Tibial nerve (tissue), 4 donors: Measurements from ENCODE around the gene SYCE3. TPM values are rescaled to one million over a fixed set of nuclear protein-coding genes. Genes with fewer than 3 reads are reported as not detected.

Source experiments
- DNase-seq, 2 donors: peaks; one replicate each; pipeline ENCODE4 v3.0.0-alpha.2; 2019; ENCODE audit warnings: low spot score in 2 of 2
- H3K27ac ChIP-seq, 4 donors: fragments of 200-600 bp; sonication (generic) in 3 of 4; one replicate each; pipeline ENCODE4 v1.5.1; 2017 to 2019; ENCODE audit warnings: mild to moderate bottlenecking in 1 of 4
- H3K27me3 ChIP-seq, 2 donors: fragments of 200-600 bp; sonication (generic) in 1 of 2; one replicate each; pipeline versions ENCODE4 v1.5.1 to v1.6.0; 2017 to 2019
- H3K36me3 ChIP-seq, 3 donors: fragments of 200-600 bp; sonication (generic); one replicate each; pipeline ENCODE4 v1.5.1; 2018 to 2019
- H3K4me1 ChIP-seq, 4 donors: fragments of 200-600 bp; sonication (generic) in 3 of 4; one replicate each; pipeline ENCODE4 v1.5.1; 2017 to 2019
- H3K4me3 ChIP-seq, 4 donors: fragments of 200-600 bp; sonication (generic) in 3 of 4; one replicate each; pipeline ENCODE4 v1.5.1; 2017 to 2019; ENCODE audit warnings: mild to moderate bottlenecking in 1 of 4, moderate library complexity in 1 of 4
- H3K9me3 ChIP-seq, 4 donors: fragments of 200-600 bp; sonication (generic) in 3 of 4; one replicate each; pipeline ENCODE4 v1.5.1; 2017 to 2019
- CTCF ChIP-seq, 5 experiments: fragments of 200-600 bp in 3 of 5; fragments of 450-650 bp in 2 of 5; sonication (generic) in 3 of 5; IDR thresholded peaks; one replicate each; pipeline ENCODE4 v1.5.1; 2016 to 2019; ENCODE audit warnings: antibody characterized with exemption in 5 of 5, mild to moderate bottlenecking in 3 of 5, moderate library complexity in 2 of 5
- EP300 ChIP-seq, 2 donors: sonication (generic); formaldehyde crosslinking; IDR thresholded peaks; one replicate each; pipeline ENCODE4 v1.6.1; 2017; ENCODE audit warnings: antibody characterized with exemption in 2 of 2, mild to moderate bottlenecking in 1 of 2
- POLR2A ChIP-seq, 2 donors: fragments of 450-650 bp; IDR thresholded peaks; one replicate each; pipeline ENCODE4 v1.6.1; 2017; ENCODE audit warnings: antibody characterized with exemption in 2 of 2, mild to moderate bottlenecking in 2 of 2, moderate library complexity in 2 of 2
- WGBS, 2 donors: methylation state at CpG; one replicate each; pipeline ENCODE4 v1.1.5; 2018; 5-methylcytosine and 5-hydroxymethylcytosine counted together
- total RNA-seq, 4 donors: library from RNA; depleted of rRNA; stranded (reverse); fragments of >200 nt; gene quantifications; one replicate each; pipeline ENCODE4 v1.1.0, GENCODE V29; 2016

SYCE3 gene
- total RNA-seq, 4 donors from 2014 or later = not detected

GRCh38 chr22:50606946-50607658, 44.4 kb upstream of the SYCE3 start:
- TF ChIP-seq EP300 (IDR thresholded peaks at IDR 0.05) (no peak), POLR2A (IDR thresholded peaks at IDR 0.05) (no peak), CTCF (IDR thresholded peaks at IDR 0.05) (no peak)
- H3K27me3 ChIP-seq = peaks cover 0 to 72% of the 10 kb centered on the region in 2 donors
- peaks cover 0 to 29% (median 0%) of the 10 kb centered on the region in 3 donors for H3K36me3 ChIP-seq
- no peak overlapping the region for H3K4me3 ChIP-seq
- no peak overlapping the region for H3K27ac ChIP-seq
- DNase-seq = no peak
- H3K4me1 ChIP-seq = peaks cover 0 to under 1% (median 0%) of the 10 kb centered on the region in 4 donors
- 82% methylated on average over 17 to 18 of the region's 18 CpGs for WGBS, 2 donors
- no peaks in the 10 kb centered on the region for H3K9me3 ChIP-seq

GRCh38 chr22:50606165-50606945, 43.6 kb upstream of the SYCE3 start:
- Histone ChIP-seq H3K4me3 (no peak overlapping the region), H3K36me3 (peaks cover 0 to 29% (median 0%) of the 10 kb centered on the region in 3 donors), H3K4me1 (peaks cover 0 to 7% (median 0%) of the 10 kb centered on the region in 4 donors), H3K9me3 (no peaks in the 10 kb centered on the region), H3K27me3 (peaks cover 0 to 72% of the 10 kb centered on the region in 2 donors), H3K27ac (no peak overlapping the region)
- no peak for DNase-seq
- no peak for TF ChIP-seq EP300 (IDR thresholded peaks at IDR 0.05)
- no peak for TF ChIP-seq POLR2A (IDR thresholded peaks at IDR 0.05)
- TF ChIP-seq CTCF (IDR thresholded peaks at IDR 0.05) = no peak
- 74 to 77% methylated on average over 19 of the region's 19 CpGs for WGBS, 2 donors

GRCh38 chr22:50605613-50606074, 42.9 kb upstream of the SYCE3 start:
- peaks cover 0 to 70% of the 10 kb centered on the region in 2 donors for H3K27me3 ChIP-seq
- DNase-seq = no peak
- 79 to 91% methylated on average over 14 of the region's 20 CpGs for WGBS, 2 donors

GRCh38 chr22:50605002-50605612, 42.4 kb upstream of the SYCE3 start:
- WGBS, 2 donors = 75 to 88% methylated on average over 17 to 23 of the region's 23 CpGs
- DNase-seq = no peak
- no peak for TF ChIP-seq EP300 (IDR thresholded peaks at IDR 0.05)
- TF ChIP-seq CTCF (IDR thresholded peaks at IDR 0.05) = no peak
- TF ChIP-seq POLR2A (IDR thresholded peaks at IDR 0.05) = no peak
- H3K27ac ChIP-seq = no peak overlapping the region
- H3K36me3 ChIP-seq = peaks cover 0 to 29% (median 0%) of the 10 kb centered on the region in 3 donors
- H3K4me3 ChIP-seq = no peak overlapping the region
- no peaks in the 10 kb centered on the region for H3K9me3 ChIP-seq
- H3K27me3 ChIP-seq = peaks cover 0 to 70% of the 10 kb centered on the region in 2 donors
- peaks cover 0 to 17% (median 1%) of the 10 kb centered on the region in 4 donors for H3K4me1 ChIP-seq

More at GRCh38 chr22:50605613-50606074, 42.9 kb upstream of the SYCE3 start:
- H3K4me3 ChIP-seq = no peak overlapping the region
- no peaks in the 10 kb centered on the region for H3K9me3 ChIP-seq
- H3K36me3 ChIP-seq = peaks cover 0 to 29% (median 0%) of the 10 kb centered on the region in 3 donors
- TF ChIP-seq EP300 (IDR thresholded peaks at IDR 0.05) (no peak), POLR2A (IDR thresholded peaks at IDR 0.05) (no peak), CTCF (IDR thresholded peaks at IDR 0.05) (no peak)
- no peak overlapping the region for H3K27ac ChIP-seq
- H3K4me1 ChIP-seq = peaks cover 0 to 13% (median 1%) of the 10 kb centered on the region in 4 donors
